Keratinocyte (primary cell): Measurements from ENCODE around the gene HS6ST3. TPM values are rescaled to one million over a fixed set of nuclear protein-coding genes. Genes with fewer than 3 reads are reported as not detected.

ENCODE experiments used
- DNase-seq: peaks from one replicate; pipeline ENCODE4 v3.0.0-alpha.2; 2011; ENCODE audit warnings: low read depth, missing footprints, low spot score
- FAIRE-seq: peaks from 2 replicates; lab custom pipeline; 2011; peaks lifted over from hg19 to GRCh38; lab: Jason Lieb, UNC
- H2AFZ ChIP-seq: 2 replicates; pipeline ENCODE4 v1.6.0; 2012; ENCODE audit warnings: low read length, control low read depth, inconsistent platforms; ENCODE audit not compliant: control insufficient read depth
- H3K27ac ChIP-seq: 2 replicates; pipeline ENCODE4 v1.5.1; 2011; ENCODE audit warnings: low read length; ENCODE audit not compliant: control insufficient read depth, insufficient read depth
- H3K27me3 ChIP-seq: 3 replicates; pipeline ENCODE4 v1.6.0; 2011; ENCODE audit warnings: low read length; ENCODE audit not compliant: control insufficient read depth, insufficient read depth; ENCODE audit errors: extremely low read depth
- H3K36me3 ChIP-seq, 2 experiments: 2 replicates in 1 of 2; 3 replicates in 1 of 2; pipeline ENCODE4 v1.5.1; 2011; ENCODE audit warnings: low read length in 2 of 2, mild to moderate bottlenecking in 1 of 2; ENCODE audit not compliant: control insufficient read depth in 2 of 2, insufficient read depth in 2 of 2; ENCODE audit errors: extremely low read depth in 1 of 2
- H3K4me1 ChIP-seq: 3 replicates; pipeline ENCODE4 v1.5.1; 2011; ENCODE audit warnings: low read length; ENCODE audit not compliant: control insufficient read depth, insufficient read depth; ENCODE audit errors: extremely low read depth
- H3K4me2 ChIP-seq: 3 replicates; pipeline ENCODE4 v1.6.0; 2011; ENCODE audit warnings: low read depth, low read length; ENCODE audit not compliant: control insufficient read depth, insufficient read depth; ENCODE audit errors: extremely low read depth
- H3K4me3 ChIP-seq, 3 experiments: fragments of 200-600 bp in 1 of 3; sonication (generic) in 1 of 3; 2 replicates in 2 of 3; 3 replicates in 1 of 3; pipeline ENCODE4 v1.5.1; 2011 to 2016; ENCODE audit warnings: low read length in 3 of 3, mild to moderate bottlenecking in 3 of 3, control low read depth in 2 of 3, inconsistent platforms in 1 of 3, low read depth in 1 of 3, mixed read lengths in 1 of 3, mixed run types in 1 of 3, moderate library complexity in 1 of 3; ENCODE audit not compliant: control insufficient read depth in 2 of 3, insufficient read depth in 2 of 3; ENCODE audit errors: extremely low read depth in 1 of 3
- H3K79me2 ChIP-seq: 2 replicates; pipeline ENCODE4 v1.6.0; 2012; ENCODE audit warnings: low read length; ENCODE audit not compliant: control insufficient read depth, insufficient read depth
- H3K9ac ChIP-seq: 3 replicates; pipeline ENCODE4 v1.6.0; 2011; ENCODE audit warnings: low read length; ENCODE audit not compliant: control insufficient read depth, insufficient read depth; ENCODE audit errors: extremely low read depth
- H3K9me1 ChIP-seq: 3 replicates; pipeline ENCODE4 v1.6.0; 2011; ENCODE audit warnings: low read length; ENCODE audit not compliant: control insufficient read depth, insufficient read depth; ENCODE audit errors: extremely low read depth
- H3K9me3 ChIP-seq: 2 replicates; pipeline ENCODE4 v1.5.1; 2012; ENCODE audit warnings: low read depth, low read length; ENCODE audit not compliant: control insufficient read depth
- H4K20me1 ChIP-seq: 3 replicates; pipeline ENCODE4 v1.6.0; 2011; ENCODE audit warnings: low read length; ENCODE audit not compliant: control insufficient read depth, insufficient read depth; ENCODE audit errors: extremely low read depth
- CTCF ChIP-seq, 3 experiments: IDR thresholded peaks in 1 of 3; conservative IDR thresholded peaks in 1 of 3; optimal IDR thresholded peaks in 1 of 3; 2 replicates in 2 of 3; 3 replicates in 1 of 3; pipeline versions ENCODE3 to v1.5.1; 2011; ENCODE audit warnings: low read length in 3 of 3, mild to moderate bottlenecking in 3 of 3, moderate library complexity in 2 of 3, control low read depth in 1 of 3, inconsistent platforms in 1 of 3; ENCODE audit not compliant: insufficient read depth in 2 of 3; ENCODE audit errors: extremely low read depth in 1 of 3
- EZH2 ChIP-seq: IDR thresholded peaks from one replicate; pipeline ENCODE4 v1.6.1; 2012; ENCODE audit warnings: inconsistent platforms, mild to moderate bottlenecking, low read length, moderate library complexity
- dilution Hi-C: fragments of 300-500 bp; cut with MboI; formaldehyde crosslinking; loops from one replicate; pipeline ENCODE4 v1.7.0; 2020; ENCODE audit warnings: low sequenced_read_pairs; ENCODE audit not compliant: extremely low pct_ligation_motif_present
- polyA plus RNA-seq, 5 experiments: library from polyadenylated mRNA; depleted of rRNA in 3 of 5; stranded (reverse) in 3 of 5; stranded (forward) in 1 of 5; unstranded in 1 of 5; fragments of >200 nt; gene quantifications; 1 replicate in 1 of 5; 2 replicates in 3 of 5; 3 replicates in 1 of 5; pipeline versions ENCODE4 v1.2.1 to v1.2.3, GENCODE V29; 2011 to 2012; ENCODE audit warnings: missing spikeins in 2 of 5, low read depth in 1 of 5, low replicate concordance in 1 of 5

Gene HS6ST3
- polyA plus RNA-seq, 1 donor (not counting 4 experiments of a cell fraction or from before 2014, with no cell fraction given): 0.03 TPM

DNA sequence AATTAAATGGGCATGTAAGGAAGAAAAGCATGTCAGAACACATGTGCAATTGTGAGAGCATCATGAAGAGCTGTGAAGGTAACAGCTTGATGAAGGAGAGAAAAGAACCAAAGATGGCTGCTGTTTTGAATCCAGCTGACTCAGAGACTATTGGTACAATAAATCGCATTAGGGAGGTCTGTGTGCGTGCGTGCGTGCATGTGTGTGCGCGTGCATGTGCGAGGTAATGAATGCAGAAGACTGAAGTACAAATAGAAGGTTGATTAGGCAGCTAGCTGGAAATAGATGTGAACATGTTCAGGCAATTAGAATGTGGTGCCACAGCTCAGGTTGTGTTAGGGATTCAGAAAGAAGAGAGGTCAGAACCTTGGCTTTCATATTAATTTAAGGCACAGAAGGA, 463.9 kb downstream of the HS6ST3 start:
- dilution Hi-C loops: no loop called here

DNA sequence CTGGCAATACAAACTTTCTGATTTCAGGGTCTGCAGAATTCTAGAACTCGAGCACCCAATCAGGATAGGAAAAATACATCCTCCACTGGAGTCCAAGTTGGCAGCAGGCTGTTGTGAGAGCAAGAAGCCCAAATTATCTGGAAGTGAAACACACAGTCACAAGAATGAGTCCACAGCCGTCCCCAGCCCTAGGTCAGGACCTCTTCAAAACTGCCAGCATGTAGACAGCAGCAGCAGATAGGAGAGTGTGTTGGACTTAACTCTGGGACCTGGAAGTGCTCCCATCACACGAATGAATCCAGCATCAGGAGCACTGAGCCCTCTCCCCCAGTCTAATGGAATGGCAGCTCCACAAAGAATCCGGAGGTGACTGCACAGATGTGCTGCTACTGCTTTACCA, 483.7 kb downstream of the HS6ST3 start:
- H3K27me3 ChIP-seq: no peaks in the 10 kb centered on the region
- no peak overlapping the region for H3K4me3 ChIP-seq
- H3K9me1 ChIP-seq: no peaks in the 10 kb centered on the region
- H3K79me2 ChIP-seq: no peaks in the 10 kb centered on the region
- dilution Hi-C loops: no loop called here
- H3K4me2 ChIP-seq: no peak overlapping the region
- H3K36me3 ChIP-seq: no peaks in the 10 kb centered on the region
- H2AFZ ChIP-seq: no peak overlapping the region
- FAIRE-seq (no peak), DNase-seq (no peak)
- H3K9ac ChIP-seq: no peak overlapping the region
- H4K20me1 ChIP-seq: no peaks in the 10 kb centered on the region
- no peaks in the 10 kb centered on the region for H3K9me3 ChIP-seq
- no peaks in the 10 kb centered on the region for H3K4me1 ChIP-seq
- TF ChIP-seq EZH2 (no peak), CTCF (optimal IDR thresholded peaks at IDR 0.05 in 1 of 3, IDR thresholded peaks at IDR 0.05 in 1 of 3, conservative IDR thresholded peaks at IDR 0.05 in 1 of 3; ENCODE audit: extremely low read depth in 1 of 3, insufficient read depth in 2 of 3, low read length in 3 of 3) (no peak)
- no peak overlapping the region for H3K27ac ChIP-seq

More for the DNA sequence above, 463.9 kb downstream of the HS6ST3 start:
- no peak overlapping the region for H3K4me2 ChIP-seq
- H3K4me3 ChIP-seq: no peak overlapping the region
- no peak for TF ChIP-seq CTCF (optimal IDR thresholded peaks at IDR 0.05 in 1 of 3, IDR thresholded peaks at IDR 0.05 in 1 of 3, conservative IDR thresholded peaks at IDR 0.05 in 1 of 3; ENCODE audit: extremely low read depth in 1 of 3, insufficient read depth in 2 of 3, low read length in 3 of 3)
- TF ChIP-seq EZH2: no peak
- H2AFZ ChIP-seq: no peak overlapping the region
- H3K27ac ChIP-seq: no peak overlapping the region
- H3K36me3 ChIP-seq: no peaks in the 10 kb centered on the region
- H3K27me3 ChIP-seq: no peaks in the 10 kb centered on the region
- no peak for FAIRE-seq
- H4K20me1 ChIP-seq: no peaks in the 10 kb centered on the region
- no peaks in the 10 kb centered on the region for H3K79me2 ChIP-seq
- no peak overlapping the region for H3K9ac ChIP-seq
- H3K9me3 ChIP-seq: no peaks in the 10 kb centered on the region
- H3K4me1 ChIP-seq: no peaks in the 10 kb centered on the region
- H3K9me1 ChIP-seq: no peaks in the 10 kb centered on the region
- no peak for DNase-seq
